ENCODE data around the gene MAP1LC3B2.

DNA sequence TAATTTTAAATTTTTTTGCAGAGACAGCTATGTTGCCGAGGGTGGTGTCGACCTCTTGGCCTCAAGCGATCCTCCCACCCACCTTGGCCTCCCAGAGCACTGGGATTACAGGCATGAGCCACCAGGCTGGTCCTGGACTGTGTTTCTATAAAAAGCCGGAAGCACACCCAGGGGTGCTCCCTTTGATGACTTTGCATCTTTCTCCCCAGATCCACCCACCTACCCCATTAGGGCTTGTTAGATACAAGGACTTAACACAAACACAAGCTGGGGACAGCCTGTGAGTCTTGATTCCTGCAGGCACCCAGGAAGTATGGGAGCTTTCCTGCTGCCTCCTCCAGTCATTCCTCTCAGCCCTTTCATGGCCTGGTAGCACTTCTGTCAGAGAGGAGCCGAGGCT is 67.0 kb downstream of the MAP1LC3B2 start:
- TF ChIP-seq, protein P1, sequence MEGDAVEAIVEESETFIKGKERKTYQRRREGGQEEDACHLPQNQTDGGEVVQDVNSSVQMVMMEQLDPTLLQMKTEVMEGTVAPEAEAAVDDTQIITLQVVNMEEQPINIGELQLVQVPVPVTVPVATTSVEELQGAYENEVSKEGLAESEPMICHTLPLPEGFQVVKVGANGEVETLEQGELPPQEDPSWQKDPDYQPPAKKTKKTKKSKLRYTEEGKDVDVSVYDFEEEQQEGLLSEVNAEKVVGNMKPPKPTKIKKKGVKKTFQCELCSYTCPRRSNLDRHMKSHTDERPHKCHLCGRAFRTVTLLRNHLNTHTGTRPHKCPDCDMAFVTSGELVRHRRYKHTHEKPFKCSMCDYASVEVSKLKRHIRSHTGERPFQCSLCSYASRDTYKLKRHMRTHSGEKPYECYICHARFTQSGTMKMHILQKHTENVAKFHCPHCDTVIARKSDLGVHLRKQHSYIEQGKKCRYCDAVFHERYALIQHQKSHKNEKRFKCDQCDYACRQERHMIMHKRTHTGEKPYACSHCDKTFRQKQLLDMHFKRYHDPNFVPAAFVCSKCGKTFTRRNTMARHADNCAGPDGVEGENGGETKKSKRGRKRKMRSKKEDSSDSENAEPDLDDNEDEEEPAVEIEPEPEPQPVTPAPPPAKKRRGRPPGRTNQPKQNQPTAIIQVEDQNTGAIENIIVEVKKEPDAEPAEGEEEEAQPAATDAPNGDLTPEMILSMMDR (IDR thresholded peaks at IDR 0.05; ENCODE audit: insufficient read depth, low read depth, low read length), result no peak
- TF ChIP-seq EZH2 (IDR thresholded peaks at IDR 0.05; ENCODE audit: insufficient read depth, low read length), result no peak
